Testis (tissue), 2 donors: ENCODE results near the gene MTA1.

Experiments used
- POLR2A ChIP-seq: fragments of 450-650 bp; IDR thresholded peaks from one replicate; pipeline ENCODE4 v1.6.1; 2017; ENCODE audit warnings: antibody characterized with exemption, mild to moderate bottlenecking, moderate library complexity
- TF ChIP-seq, protein P1 (sequence below), 3 experiments: fragments of 450-650 bp in 2 of 3; fragments of 200-600 bp in 1 of 3; sonication (generic) in 1 of 3; IDR thresholded peaks; one replicate each; pipeline ENCODE4 v1.5.1; 2016 to 2019; ENCODE audit warnings: antibody characterized with exemption in 3 of 3, mild to moderate bottlenecking in 2 of 3, moderate library complexity in 1 of 3

DNA sequence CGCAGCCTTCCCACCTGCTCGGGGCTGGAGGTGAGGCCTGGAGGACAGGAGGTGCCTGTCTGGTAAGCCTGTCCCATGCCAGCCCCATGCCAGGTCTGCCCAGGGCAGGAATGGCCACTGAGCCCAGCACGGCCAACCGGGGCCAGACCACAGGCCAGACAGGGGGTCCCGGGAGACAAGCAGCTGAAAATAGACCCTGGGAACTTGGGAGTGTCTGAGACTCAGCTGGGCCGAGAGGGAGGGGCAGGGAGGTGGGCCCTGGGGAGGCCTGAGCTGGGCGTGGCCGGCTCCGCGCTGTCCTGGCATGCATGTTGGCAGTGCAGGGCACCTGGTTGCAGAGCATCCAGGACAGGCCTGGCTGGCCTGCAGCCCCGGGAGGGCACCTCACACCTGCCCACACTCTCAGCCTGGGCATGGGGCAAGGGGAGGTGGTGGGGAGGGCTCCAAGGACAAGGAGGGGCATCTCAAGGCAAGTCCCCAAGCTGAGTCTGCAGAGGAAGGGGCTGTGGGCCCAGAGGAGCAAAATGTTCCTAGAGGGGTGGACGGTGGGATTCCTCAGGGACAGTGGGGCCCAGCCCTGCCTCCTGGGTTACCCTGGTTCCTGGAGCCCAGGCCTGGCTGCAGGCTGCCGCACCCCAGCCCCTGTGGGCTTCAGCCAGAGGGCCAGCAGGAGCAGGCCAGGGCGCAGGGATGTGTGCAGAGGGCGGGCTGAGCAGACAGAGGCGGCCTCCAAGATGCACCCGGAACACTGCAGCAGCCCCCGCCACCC lies 63.9 kb downstream of the MTA1 start:
- TF ChIP-seq, protein P1, sequence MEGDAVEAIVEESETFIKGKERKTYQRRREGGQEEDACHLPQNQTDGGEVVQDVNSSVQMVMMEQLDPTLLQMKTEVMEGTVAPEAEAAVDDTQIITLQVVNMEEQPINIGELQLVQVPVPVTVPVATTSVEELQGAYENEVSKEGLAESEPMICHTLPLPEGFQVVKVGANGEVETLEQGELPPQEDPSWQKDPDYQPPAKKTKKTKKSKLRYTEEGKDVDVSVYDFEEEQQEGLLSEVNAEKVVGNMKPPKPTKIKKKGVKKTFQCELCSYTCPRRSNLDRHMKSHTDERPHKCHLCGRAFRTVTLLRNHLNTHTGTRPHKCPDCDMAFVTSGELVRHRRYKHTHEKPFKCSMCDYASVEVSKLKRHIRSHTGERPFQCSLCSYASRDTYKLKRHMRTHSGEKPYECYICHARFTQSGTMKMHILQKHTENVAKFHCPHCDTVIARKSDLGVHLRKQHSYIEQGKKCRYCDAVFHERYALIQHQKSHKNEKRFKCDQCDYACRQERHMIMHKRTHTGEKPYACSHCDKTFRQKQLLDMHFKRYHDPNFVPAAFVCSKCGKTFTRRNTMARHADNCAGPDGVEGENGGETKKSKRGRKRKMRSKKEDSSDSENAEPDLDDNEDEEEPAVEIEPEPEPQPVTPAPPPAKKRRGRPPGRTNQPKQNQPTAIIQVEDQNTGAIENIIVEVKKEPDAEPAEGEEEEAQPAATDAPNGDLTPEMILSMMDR (IDR thresholded peaks at IDR 0.05), result no peak
- TF ChIP-seq POLR2A, result no peak
